ENCODE results near the gene GPX1.

GRCh38 chr3:49389297-49389696 lies 31.1 kb upstream of the GPX1 start:
- TF ChIP-seq POLR2A (IDR thresholded peaks at IDR 0.05), result no peak
- no peak for TF ChIP-seq EP300 (IDR thresholded peaks at IDR 0.05)
